HCT116 (cell line): Measurements from ENCODE around the gene NEDD4. TPM values are rescaled to one million over a fixed set of nuclear protein-coding genes. Genes with fewer than 3 reads are reported as not detected.

Source experiments
- ATAC-seq: fragments of 200-7000 bp; cut with Tn5 transposase; 2 replicates; pipeline ENCODE4 v1.9.1; 2020; ENCODE audit warnings: mild to moderate bottlenecking, moderate library complexity
- BruUV-seq: library from RNA; stranded (reverse); fragments of 400-500 nt; replicated peaks from 2 replicates; lab custom pipeline; 2021; lab: Mats Ljungman, UMichigan
- CTCF ChIA-PET: fragments of 300-600 bp; sonication (Branson Sonifier 250); formaldehyde crosslinking; loops from one replicate; lab custom pipeline; 2021; ENCODE audit warnings: antibody characterized with exemption; lab: Charles Lee
- POLR2A ChIA-PET: fragments of 300-600, 350-600 bp; sonication (Branson Sonifier 250); formaldehyde crosslinking; loops from one replicate; lab custom pipeline; 2021; ENCODE audit warnings: antibody characterized with exemption; lab: Charles Lee
- RAD21 ChIA-PET, 2 experiments: fragments of 300-600 bp; sonication (Branson Sonifier 250); formaldehyde crosslinking; loops; one replicate each; lab custom pipeline; 2023; ENCODE audit warnings: low total read pairs in 2 of 2; ENCODE audit not compliant: uncharacterized antibody in 2 of 2, unreplicated experiment in 2 of 2, low non-redundant PET in 1 of 2; lab: Charles Lee
- DNase-seq: peaks from one replicate; pipeline ENCODE4 v3.0.0-alpha.2; 2010; ENCODE audit warnings: low read depth, low spot score
- H2AFZ ChIP-seq: fragments of 200-600 bp; shearing (Covaris generic), sonication (generic); 2 replicates; pipeline ENCODE4 v1.6.1; 2017; ENCODE audit warnings: low read depth, mixed run types, mixed read lengths, antibody characterized with exemption, low read length; ENCODE audit not compliant: poor library complexity, severe bottlenecking
- H3K27ac ChIP-seq: 2 replicates; pipeline ENCODE4 v1.5.1; 2012; ENCODE audit warnings: low read depth, low read length
- H3K27me3 ChIP-seq: fragments of 200-600 bp; sonication (generic); 2 replicates; pipeline ENCODE4 v1.6.1; 2016; ENCODE audit warnings: mixed run types, low read length, mixed read lengths; ENCODE audit not compliant: insufficient read depth
- H3K36me3 ChIP-seq, 2 experiments: fragments of 200-500 bp in 1 of 2; fragments of 200-600 bp in 1 of 2; sonication (Bioruptor generic) in 1 of 2; sonication (generic) in 1 of 2; 2 replicates each; pipeline versions ENCODE4 v1.5.1 to v1.6.1; 2014 to 2016; ENCODE audit warnings: low read length in 2 of 2, inconsistent platforms in 1 of 2, mixed read lengths in 1 of 2, mixed run types in 1 of 2; ENCODE audit not compliant: insufficient read depth in 2 of 2, control insufficient read depth in 1 of 2
- H3K4me1 ChIP-seq, 2 experiments: fragments of 200-600 bp in 1 of 2; sonication (generic) in 1 of 2; 2 replicates each; pipeline versions ENCODE4 v1.5.1 to v1.6.1; 2012 to 2017; ENCODE audit warnings: low read length in 2 of 2, inconsistent platforms in 1 of 2, mild to moderate bottlenecking in 1 of 2, mixed read lengths in 1 of 2, mixed run types in 1 of 2, moderate library complexity in 1 of 2; ENCODE audit not compliant: insufficient read depth in 2 of 2, control insufficient read depth in 1 of 2
- H3K4me2 ChIP-seq: fragments of 200-600 bp; sonication (generic); 2 replicates; pipeline ENCODE4 v1.6.1; 2017; ENCODE audit warnings: mixed run types, low read length, mixed read lengths
- H3K4me3 ChIP-seq, 2 experiments: fragments of 200-600 bp in 1 of 2; sonication (generic) in 1 of 2; replicated peaks in 1 of 2; 2 replicates each; pipeline ENCODE4 v1.5.1; 2011 to 2016; ENCODE audit warnings: low read length in 2 of 2, control low read depth in 1 of 2, low read depth in 1 of 2, mild to moderate bottlenecking in 1 of 2, mixed read lengths in 1 of 2, mixed run types in 1 of 2
- H3K79me2 ChIP-seq: fragments of 200-600 bp; sonication (generic); 2 replicates; pipeline ENCODE4 v1.6.1; 2017; ENCODE audit warnings: mild to moderate bottlenecking, mixed run types, low read length, moderate library complexity, mixed read lengths; ENCODE audit not compliant: insufficient read depth
- H3K9ac ChIP-seq: fragments of 200-600 bp; sonication (generic); 2 replicates; pipeline ENCODE4 v1.6.1; 2016; ENCODE audit warnings: low read length, mixed read lengths
- H3K9me2 ChIP-seq: fragments of 200-600 bp; sonication (generic), shearing (Covaris generic); 2 replicates; pipeline ENCODE4 v1.6.1; 2017; ENCODE audit warnings: mixed run types, mild to moderate bottlenecking, moderate library complexity; ENCODE audit not compliant: insufficient read depth
- H3K9me3 ChIP-seq, 2 experiments: fragments of 200-500 bp in 1 of 2; fragments of 200-600 bp in 1 of 2; sonication (Bioruptor generic) in 1 of 2; sonication (generic) in 1 of 2; 2 replicates each; pipeline ENCODE4 v1.6.1; 2014 to 2017; ENCODE audit warnings: low read length in 2 of 2, mixed read lengths in 2 of 2, inconsistent platforms in 1 of 2, low read depth in 1 of 2, mild to moderate bottlenecking in 1 of 2, mixed run types in 1 of 2, moderate library complexity in 1 of 2; ENCODE audit not compliant: control insufficient read depth in 1 of 2, insufficient read depth in 1 of 2
- H4K20me1 ChIP-seq: fragments of 200-600 bp; sonication (generic), shearing (Covaris generic); 2 replicates; pipeline ENCODE4 v1.6.1; 2017; ENCODE audit warnings: mixed run types, mild to moderate bottlenecking, moderate library complexity; ENCODE audit not compliant: insufficient read depth
- CBX3 ChIP-seq: IDR thresholded peaks from 2 replicates; pipeline ENCODE4 v1.6.1; 2012; ENCODE audit warnings: low read depth
- CEBPB ChIP-seq: IDR thresholded peaks from 2 replicates; pipeline ENCODE4 v1.6.1; 2012; ENCODE audit warnings: low read depth
- EZH2 ChIP-seq: fragments of 200-600 bp; sonication (generic); IDR thresholded peaks from 2 replicates; pipeline ENCODE4 v1.6.1; 2017; ENCODE audit warnings: antibody characterized with exemption, mixed run types
- FOSL1 ChIP-seq: IDR thresholded peaks from 2 replicates; pipeline ENCODE4 v1.6.1; 2012; ENCODE audit warnings: low read depth
- POLR2AphosphoS5 ChIP-seq: IDR thresholded peaks from 2 replicates; pipeline ENCODE4 v1.6.1; 2011; ENCODE audit warnings: mild to moderate bottlenecking, low read depth, low read length, moderate library complexity
- RAD21 ChIP-seq: IDR thresholded peaks from 2 replicates; pipeline ENCODE4 v1.6.1; 2012; ENCODE audit warnings: low read depth, mild to moderate bottlenecking
- SIN3A ChIP-seq: IDR thresholded peaks from 2 replicates; pipeline ENCODE4 v1.6.1; 2012; ENCODE audit warnings: low read depth
- SP1 ChIP-seq: IDR thresholded peaks from 2 replicates; pipeline ENCODE4 v1.6.1; 2012; ENCODE audit warnings: low read depth
- SRF ChIP-seq: IDR thresholded peaks from 2 replicates; pipeline ENCODE4 v1.6.1; 2012; ENCODE audit warnings: low read depth
- ZFX ChIP-seq: fragments of 450-650 bp; IDR thresholded peaks from 2 replicates; pipeline ENCODE4 v1.6.1; 2017
- ZNF274 ChIP-seq: fragments of 200-500 bp; sonication (Bioruptor generic); IDR thresholded peaks from 2 replicates; pipeline ENCODE4 v1.6.1; 2014; ENCODE audit warnings: mild to moderate bottlenecking, low read depth, low read length, inconsistent platforms
- intact Hi-C: fragments of 100-400 bp; cut with micrococcal nuclease; formaldehyde crosslinking; loops from 2 replicates; pipeline ENCODE4 v1.10.0; 2022
- total RNA-seq: library from RNA; stranded (reverse); gene quantifications from one replicate; pipeline ENCODE4 v1.2.1, GENCODE V29; 2021; ENCODE audit not compliant: unreplicated experiment
- TF ChIP-seq, protein P1 (sequence below): IDR thresholded peaks from 2 replicates; pipeline ENCODE4 v1.6.1; 2012; ENCODE audit warnings: low read depth
- TF ChIP-seq, protein P2 (sequence below): IDR thresholded peaks from 2 replicates; pipeline ENCODE4 v1.6.1; 2012
- TF ChIP-seq, protein P3 (sequence below), 3 experiments: fragments of 200-600 bp in 1 of 3; sonication (generic) in 1 of 3; IDR thresholded peaks in 2 of 3; conservative IDR thresholded peaks in 1 of 3; 2 replicates each; pipeline ENCODE4 v1.5.1; 2012 to 2017; ENCODE audit warnings: low read depth in 2 of 3, low read length in 2 of 3, antibody characterized with exemption in 1 of 3, borderline replicate concordance in 1 of 3, control low read depth in 1 of 3, mild to moderate bottlenecking in 1 of 3, mixed read lengths in 1 of 3, mixed run types in 1 of 3, moderate library complexity in 1 of 3; ENCODE audit not compliant: insufficient read depth in 1 of 3

NEDD4 gene
- total RNA-seq, 1 experiment from 2014 or later, result 13.7 TPM

DNA sequence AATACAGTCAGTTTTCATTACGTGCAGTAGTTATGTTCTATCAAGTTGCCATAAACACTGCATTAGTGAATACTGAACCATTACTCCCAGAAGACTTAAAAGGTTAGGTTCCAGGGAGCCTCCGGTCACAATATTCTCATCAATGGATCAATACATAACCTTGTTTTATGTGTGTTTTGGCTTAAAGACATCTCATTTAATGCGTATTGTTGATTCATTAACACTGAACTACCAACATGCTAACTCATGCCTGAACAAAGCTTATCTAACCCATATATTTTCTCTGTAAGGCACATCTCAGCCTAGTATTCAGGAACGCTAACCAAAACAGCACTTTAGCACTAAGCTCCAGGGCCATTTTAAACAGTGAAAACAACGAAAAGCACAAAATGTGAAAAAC, 24.1 kb upstream of the NEDD4 start (continued):
- TF ChIP-seq, protein P1, sequence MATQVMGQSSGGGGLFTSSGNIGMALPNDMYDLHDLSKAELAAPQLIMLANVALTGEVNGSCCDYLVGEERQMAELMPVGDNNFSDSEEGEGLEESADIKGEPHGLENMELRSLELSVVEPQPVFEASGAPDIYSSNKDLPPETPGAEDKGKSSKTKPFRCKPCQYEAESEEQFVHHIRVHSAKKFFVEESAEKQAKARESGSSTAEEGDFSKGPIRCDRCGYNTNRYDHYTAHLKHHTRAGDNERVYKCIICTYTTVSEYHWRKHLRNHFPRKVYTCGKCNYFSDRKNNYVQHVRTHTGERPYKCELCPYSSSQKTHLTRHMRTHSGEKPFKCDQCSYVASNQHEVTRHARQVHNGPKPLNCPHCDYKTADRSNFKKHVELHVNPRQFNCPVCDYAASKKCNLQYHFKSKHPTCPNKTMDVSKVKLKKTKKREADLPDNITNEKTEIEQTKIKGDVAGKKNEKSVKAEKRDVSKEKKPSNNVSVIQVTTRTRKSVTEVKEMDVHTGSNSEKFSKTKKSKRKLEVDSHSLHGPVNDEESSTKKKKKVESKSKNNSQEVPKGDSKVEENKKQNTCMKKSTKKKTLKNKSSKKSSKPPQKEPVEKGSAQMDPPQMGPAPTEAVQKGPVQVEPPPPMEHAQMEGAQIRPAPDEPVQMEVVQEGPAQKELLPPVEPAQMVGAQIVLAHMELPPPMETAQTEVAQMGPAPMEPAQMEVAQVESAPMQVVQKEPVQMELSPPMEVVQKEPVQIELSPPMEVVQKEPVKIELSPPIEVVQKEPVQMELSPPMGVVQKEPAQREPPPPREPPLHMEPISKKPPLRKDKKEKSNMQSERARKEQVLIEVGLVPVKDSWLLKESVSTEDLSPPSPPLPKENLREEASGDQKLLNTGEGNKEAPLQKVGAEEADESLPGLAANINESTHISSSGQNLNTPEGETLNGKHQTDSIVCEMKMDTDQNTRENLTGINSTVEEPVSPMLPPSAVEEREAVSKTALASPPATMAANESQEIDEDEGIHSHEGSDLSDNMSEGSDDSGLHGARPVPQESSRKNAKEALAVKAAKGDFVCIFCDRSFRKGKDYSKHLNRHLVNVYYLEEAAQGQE, result no peak
- TF ChIP-seq ZFX (no peak), EZH2 (no peak), SRF (no peak), RAD21 (no peak)
- TF ChIP-seq, protein P2, sequence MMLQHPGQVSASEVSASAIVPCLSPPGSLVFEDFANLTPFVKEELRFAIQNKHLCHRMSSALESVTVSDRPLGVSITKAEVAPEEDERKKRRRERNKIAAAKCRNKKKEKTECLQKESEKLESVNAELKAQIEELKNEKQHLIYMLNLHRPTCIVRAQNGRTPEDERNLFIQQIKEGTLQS, result no peak
- TF ChIP-seq, protein P3, sequence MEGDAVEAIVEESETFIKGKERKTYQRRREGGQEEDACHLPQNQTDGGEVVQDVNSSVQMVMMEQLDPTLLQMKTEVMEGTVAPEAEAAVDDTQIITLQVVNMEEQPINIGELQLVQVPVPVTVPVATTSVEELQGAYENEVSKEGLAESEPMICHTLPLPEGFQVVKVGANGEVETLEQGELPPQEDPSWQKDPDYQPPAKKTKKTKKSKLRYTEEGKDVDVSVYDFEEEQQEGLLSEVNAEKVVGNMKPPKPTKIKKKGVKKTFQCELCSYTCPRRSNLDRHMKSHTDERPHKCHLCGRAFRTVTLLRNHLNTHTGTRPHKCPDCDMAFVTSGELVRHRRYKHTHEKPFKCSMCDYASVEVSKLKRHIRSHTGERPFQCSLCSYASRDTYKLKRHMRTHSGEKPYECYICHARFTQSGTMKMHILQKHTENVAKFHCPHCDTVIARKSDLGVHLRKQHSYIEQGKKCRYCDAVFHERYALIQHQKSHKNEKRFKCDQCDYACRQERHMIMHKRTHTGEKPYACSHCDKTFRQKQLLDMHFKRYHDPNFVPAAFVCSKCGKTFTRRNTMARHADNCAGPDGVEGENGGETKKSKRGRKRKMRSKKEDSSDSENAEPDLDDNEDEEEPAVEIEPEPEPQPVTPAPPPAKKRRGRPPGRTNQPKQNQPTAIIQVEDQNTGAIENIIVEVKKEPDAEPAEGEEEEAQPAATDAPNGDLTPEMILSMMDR (IDR thresholded peaks at IDR 0.05 in 2 of 3, conservative IDR thresholded peaks at IDR 0.05 in 1 of 3; ENCODE audit: borderline replicate concordance in 1 of 3, insufficient read depth in 1 of 3, low read depth in 2 of 3, low read length in 2 of 3), result no peak

DNA sequence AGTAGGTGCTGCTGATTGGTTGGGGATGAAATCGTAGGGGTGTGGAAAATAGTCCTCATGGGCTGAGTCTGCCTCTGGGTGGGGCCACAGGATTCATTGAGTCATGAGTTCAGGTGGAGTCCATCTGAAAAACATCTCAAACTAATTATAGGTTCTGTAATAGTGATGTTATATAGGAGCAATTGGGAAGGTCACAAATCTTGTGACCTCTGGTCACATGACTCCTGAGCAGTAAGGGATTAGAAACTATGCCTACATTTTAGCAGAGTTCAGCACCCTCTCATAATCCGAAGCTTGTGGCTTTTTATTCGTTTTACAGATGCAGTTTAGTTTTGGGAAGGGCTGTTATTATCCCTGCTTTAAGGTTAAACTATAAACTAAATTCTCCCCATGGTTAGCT, 22.9 kb upstream of the NEDD4 start:
- peaks cover 2 to 9% of the 10 kb centered on the region in 2 experiments; a peak in 2 of 4 replicates for H3K4me1 ChIP-seq
- no peak overlapping the region for H3K9ac ChIP-seq
- no peaks in the 10 kb centered on the region for H3K36me3 ChIP-seq
- H4K20me1 ChIP-seq, result no peaks in the 10 kb centered on the region
- DNase-seq (no peak), ATAC-seq (no peak)
- no TSS peak for BruUV-seq
- no peaks in the 10 kb centered on the region; a peak in 1 of 4 replicates for H3K9me3 ChIP-seq
- H3K27ac ChIP-seq, result no peak overlapping the region
- no peaks in the 10 kb centered on the region for H3K27me3 ChIP-seq
- H3K4me2 ChIP-seq, result no peak overlapping the region
- POLR2A ChIA-PET, result no interaction called here
- intact Hi-C loops, result no loop called here
- CTCF ChIA-PET, result no interaction called here
- no peak overlapping the region for H2AFZ ChIP-seq
- H3K9me2 ChIP-seq, result no peaks in the 10 kb centered on the region
- no peaks in the 10 kb centered on the region for H3K79me2 ChIP-seq
- RAD21 ChIA-PET, result no interaction called here
- no peak overlapping the region for H3K4me3 ChIP-seq
- TF ChIP-seq CBX3 (no peak), RAD21 (no peak), SP1 (no peak), SIN3A (no peak), FOSL1 (no peak), SRF (no peak), POLR2AphosphoS5 (no peak), ZNF274 (no peak), CEBPB (no peak)
- TF ChIP-seq, protein P1, result no peak
